HG03103 (cell line): ENCODE measurements around the gene CEACAM18.
A peak's percentile ranks its signal among the peaks of the same experiment; 100 is the strongest.
"Not testable (repeated sequence)": the region's sequence is repeated elsewhere in the genome, so short reads cannot be mapped to it uniquely, and the experiment has no call there.

Experiments used
- ATAC-seq: cut with Tn5 transposase; IDR thresholded peaks from one replicate; pipeline ENCODE4 v1.9.1; 2021; ENCODE audit warnings: low read depth; ENCODE audit not compliant: unreplicated experiment

Gene CEACAM18

GRCh38 chr19:51478381-51479234 is at the start of gene CEACAM18:
Gene CEACAM18 (plus strand): TSS chr19:51478539.
- ATAC-seq: no peak

DNA sequence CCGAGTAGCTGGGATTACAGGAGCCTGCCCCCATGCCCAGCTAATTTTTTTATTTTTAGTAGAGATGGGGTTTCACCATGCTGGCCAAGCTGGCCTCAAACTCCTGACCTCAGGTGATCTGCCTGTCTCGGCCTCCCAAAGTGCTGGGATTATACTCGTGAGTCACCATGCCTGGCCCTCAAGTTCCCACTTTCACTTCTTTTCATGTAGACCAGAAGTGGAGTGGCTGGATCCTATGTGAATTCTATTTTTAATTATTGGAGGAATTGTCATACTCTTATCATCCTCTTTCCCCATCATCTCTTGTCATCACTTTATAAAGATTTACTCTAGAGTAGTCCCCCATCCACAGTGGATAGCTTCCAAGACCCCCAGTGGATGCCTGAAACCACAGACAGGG is 48.1 kb upstream of the CEACAM18 start:
- no peak for ATAC-seq

DNA sequence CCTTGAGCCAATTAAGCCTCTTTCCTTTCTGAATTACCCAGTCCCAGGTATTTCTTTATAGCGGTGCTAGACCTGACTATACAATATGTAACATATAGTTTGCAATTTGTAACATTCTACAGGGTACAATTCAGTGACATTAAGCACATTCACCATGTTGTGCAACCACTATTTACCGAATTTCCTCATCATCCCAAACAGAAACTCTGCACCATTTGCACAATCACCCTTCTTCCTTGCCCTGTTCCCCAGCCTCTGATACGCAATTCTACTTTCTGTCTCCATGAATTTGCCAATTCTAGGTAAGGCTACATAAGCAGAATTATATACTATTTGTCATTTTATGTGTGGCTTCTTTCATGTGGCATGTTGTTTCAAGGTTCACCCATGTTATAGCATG is 47.2 kb upstream of the CEACAM18 start:
- ATAC-seq: no peak

GRCh38 chr19:51433043-51433442 is 45.3 kb upstream of the CEACAM18 start:
- ATAC-seq: no peak

- ATAC-seq: no peak
Measured at GRCh38 chr19:51434456-51434855, 43.9 kb upstream of the CEACAM18 start.

DNA sequence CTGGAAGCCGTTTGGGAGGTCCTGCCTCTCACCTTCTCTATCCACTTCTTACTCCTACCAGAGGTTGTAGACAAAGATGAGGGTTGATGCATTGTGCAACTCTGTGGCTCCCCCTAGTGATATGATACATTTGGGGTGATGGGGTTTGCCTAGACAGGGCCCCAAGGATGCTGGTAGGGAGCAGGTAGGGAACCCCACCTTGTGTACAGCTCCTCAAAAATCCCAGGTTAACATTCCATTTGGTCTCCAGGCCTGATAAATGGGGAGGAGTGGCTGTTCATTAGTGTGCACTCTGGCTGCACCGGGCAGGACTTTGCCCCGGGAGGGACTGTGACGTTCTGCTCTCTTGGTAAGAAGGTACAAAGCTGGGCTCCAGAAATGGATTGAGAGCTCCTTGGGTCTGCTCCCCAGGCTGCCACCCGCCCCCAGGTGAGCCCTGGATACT is 39.3 kb upstream of the CEACAM18 start:
- no peak for ATAC-seq

- no peak for ATAC-seq
Measured at GRCh38 chr19:51440052-51440451, 38.3 kb upstream of the CEACAM18 start.

GRCh38 chr19:51440846-51441409 is 37.4 kb upstream of the CEACAM18 start:
- no peak for ATAC-seq

DNA sequence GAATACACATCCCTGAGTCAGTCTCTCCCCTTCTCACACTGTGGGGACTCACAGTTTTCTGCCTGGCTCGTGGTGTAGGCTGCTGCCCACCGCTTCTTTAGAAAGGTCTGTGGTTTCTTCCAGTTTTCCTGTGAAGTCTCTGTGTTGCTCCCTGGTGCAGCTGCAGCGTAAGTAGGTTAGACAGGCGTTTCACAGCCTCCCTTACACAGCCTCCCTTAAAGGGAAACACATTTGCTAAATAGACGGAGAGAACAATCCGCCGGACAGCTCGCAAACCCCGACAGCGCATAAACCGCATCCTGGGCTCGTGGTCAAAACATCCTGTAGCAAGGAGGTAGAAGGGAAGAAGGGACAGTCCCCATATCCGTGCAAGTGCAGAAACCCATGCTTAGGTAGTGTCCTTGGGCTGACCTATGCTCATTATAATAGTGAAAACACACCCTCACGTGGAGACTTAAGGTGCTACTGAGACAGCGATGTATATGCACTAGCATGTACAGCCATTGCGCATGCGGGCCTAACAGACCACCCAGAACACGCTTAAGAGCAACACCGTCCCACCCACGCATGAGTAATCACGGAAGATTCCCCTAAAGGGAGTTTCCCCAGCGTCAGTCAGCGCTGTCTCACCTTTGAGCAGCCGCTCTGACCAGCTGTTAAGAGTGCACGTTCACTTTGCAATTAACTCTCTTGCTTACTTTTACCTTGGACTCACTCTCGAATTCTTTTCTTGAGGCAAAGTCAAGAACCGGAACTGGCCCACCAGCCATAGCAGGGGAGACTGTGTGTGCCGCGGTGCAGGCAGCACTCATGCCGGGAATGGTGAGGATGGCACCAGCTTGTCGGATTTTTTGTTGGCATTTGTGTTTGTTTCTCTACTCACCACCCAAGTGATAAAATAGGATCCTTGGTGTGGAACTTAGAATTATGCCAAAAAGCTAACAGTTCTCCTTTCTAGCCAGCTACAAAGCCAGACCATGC is 36.6 kb upstream of the CEACAM18 start:
- peak; percentile 82 for ATAC-seq

DNA sequence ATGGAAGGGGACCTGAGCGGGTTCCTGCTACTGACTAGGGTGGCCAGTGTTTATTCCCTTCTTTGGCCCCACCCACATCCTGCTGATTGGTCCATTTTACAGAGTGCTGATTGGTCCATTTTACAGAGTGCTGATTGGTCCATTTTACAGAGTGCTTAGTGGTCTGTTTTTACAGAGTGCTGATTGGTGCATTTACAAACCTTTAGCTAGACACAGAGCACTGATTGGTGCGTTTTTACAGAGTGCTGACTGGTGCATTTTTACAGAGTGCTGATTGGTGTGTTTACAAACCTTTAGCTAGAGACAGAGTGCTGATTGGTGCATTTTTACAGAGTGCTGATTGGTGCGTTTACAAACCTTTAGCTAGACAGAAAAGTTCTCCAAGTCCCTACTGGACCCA is 30.8 kb upstream of the CEACAM18 start:
- not testable (repeated sequence) for ATAC-seq

DNA sequence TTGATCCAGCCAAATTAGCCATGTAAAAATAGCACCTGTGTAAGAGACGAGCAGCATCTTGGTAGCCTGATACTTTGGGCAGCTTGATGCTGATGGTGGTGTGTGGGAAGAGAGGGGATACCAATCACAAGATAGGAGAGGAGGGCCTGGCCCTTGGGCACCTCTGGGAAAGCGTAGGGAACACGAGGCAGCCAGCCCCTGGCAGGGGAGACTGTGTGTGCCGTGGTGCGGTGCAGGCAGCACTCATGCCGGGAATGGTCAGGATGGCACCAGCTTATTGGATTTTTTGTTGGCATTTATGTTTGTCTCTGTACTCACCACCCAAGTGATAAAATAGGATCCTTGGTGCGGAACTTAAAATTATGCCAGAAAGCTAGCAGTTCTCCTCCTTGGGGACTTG is 30.3 kb upstream of the CEACAM18 start:
- no peak for ATAC-seq

DNA sequence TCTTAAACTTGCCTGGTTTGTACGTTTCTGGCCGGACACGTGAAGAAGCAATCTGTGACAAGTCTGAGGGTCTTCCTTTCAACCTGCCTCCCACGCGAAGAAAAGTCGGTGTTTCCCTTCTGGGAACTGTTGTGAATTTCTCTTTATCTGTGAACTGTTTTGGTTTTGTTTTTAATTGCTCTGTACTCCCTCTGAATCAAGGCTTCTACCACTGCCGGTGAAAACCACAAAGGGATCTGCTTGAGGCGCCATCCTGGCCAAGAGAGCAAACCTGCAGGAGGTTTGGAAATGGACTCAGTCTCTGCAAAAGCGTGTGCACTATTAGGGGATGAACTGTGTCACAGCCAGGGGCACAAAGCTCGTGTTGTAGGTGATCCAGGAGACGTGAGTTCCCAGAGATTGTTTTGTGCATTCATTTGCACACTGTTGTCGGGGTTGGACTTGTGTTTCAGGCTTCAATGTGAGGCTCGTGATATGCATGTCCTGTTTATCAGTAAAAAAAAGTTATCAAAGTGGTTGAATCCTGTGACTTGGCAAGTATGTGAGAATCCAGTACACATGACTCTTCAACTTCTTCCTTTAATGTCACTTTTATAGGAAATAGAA is 29.8 kb upstream of the CEACAM18 start:
- ATAC-seq: no peak

DNA sequence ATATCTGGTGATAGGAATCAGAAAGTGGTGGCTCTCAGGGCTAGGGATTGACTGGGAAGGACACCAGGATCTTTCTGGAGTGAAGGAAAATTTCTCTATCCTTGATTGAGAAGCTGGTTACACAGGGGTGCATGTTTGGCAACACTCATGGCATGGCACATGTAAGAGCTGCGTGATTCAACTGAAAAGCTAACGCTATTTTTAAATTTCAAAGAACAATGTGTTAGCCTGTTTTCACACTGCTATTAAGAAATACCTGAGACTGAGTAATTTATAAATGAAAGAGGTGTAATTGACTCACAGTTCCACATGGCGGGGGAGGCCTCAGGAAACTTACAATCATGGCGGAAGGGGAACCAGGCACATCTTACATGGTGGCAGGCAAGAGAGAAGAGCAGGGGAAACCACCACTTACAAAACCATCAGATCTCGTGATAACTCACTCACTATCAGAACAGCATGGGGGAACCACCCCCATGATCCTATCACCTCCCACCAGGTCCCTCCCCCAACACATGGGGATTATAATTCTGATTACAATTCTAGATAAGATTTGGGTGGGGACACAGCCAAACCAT is 27.5 kb upstream of the CEACAM18 start:
- no peak for ATAC-seq

DNA sequence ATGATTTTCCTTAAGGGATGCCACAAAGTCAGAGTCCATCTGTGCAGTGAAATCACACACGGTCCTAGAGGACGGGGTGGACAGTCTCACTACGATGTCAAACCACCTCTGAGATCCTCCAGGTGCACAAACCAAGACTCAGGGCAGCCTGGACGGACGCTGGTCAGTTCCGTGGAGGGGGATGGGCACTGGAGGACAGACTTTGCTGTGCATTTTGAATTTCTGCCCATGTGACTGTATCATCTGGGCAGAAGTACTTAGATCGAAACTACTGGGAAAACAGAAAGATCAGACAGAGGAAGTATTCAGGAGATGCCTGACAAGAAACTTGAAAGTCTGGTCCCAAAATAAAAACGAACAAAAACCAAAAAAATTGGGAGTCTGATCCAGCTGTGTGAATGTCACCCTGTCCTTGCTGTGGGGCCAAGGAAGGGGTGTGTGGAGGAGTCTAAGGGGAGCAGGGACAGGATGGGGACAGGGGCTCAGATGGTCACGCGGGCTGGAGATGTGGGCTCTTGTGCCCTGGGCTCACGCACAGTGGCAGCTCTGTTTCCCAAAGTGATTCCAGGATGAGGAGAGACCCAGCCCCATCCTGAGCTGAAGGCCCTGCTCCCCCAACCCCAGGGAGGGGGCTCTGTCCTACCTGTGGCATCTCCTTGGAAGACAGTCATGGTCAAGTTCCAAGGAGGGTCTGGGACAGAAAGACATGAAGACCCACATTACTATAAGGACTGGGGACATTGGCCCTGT is 21.6 kb upstream of the CEACAM18 start:
- ATAC-seq: no peak

GRCh38 chr19:51457351-51458013 is 20.9 kb upstream of the CEACAM18 start:
- no peak for ATAC-seq

- no peak for ATAC-seq
Measured at GRCh38 chr19:51458051-51458645, 20.2 kb upstream of the CEACAM18 start, which contains the start of gene SIGLEC8. Gene SIGLEC8 (minus strand): TSS chr19:51458454. CDS start chr19:51458387, 67 bp downstream.

- ATAC-seq: no peak
Measured at GRCh38 chr19:51458899-51459505, 19.3 kb upstream of the CEACAM18 start.
